Measurements from ENCODE around the gene CCDC12.

DNA sequence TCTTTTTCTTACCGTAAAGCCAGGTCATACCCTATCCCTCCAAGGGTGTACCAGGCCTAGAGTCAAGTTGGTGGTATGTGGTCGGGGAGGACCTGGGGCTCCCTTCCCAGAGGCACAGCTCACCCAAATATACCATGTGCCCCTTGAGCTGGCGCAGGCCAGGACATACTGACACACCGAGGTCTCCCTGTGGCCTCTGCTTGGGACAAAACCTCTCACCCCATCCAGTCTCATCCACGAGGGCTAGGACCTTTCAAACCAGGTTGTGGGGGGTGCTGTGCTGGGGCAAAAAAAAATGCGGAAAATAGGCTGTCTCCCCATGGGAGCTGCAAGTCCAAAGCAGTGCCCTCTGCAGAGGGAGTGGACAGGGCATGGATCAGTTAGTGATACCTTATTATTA, 76.2 kb downstream of the CCDC12 start:
- TF ChIP-seq EZH2 (IDR thresholded peaks at IDR 0.05; ENCODE audit: insufficient read depth, poor library complexity, severe bottlenecking) (no peak), EZH2phosphoT487 (IDR thresholded peaks at IDR 0.05; ENCODE audit: insufficient read depth, low read depth) (no peak)

Measured in GM23248 (cell line).